GM15510 (cell line): ENCODE data around the gene PRKCQ.

Source experiments
- POLR2A ChIP-seq: IDR thresholded peaks from 3 replicates; pipeline ENCODE4 v1.6.1; 2011; ENCODE audit warnings: borderline replicate concordance; ENCODE audit not compliant: insufficient read length; ENCODE audit errors: extremely low read depth

Gene PRKCQ

DNA sequence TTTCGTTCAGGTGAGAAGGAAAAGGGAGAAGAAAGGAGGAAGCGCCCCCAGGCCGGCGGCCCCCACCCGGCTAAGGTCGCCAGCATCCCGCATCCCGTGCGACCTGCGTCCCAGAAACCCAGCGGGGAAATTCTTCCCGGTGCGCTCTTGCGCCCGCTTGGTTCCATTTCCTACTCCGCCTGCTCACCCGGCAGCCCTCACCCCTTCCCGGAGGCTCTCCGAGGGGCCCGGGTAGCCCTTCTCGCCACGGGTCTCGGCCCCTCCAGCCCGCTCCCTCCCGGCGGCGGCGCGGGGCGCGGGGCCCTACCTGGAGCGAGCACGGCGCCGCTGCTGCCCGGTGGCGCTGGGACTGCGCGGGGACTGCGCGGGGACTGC lies at the start of gene PRKCQ:
Gene PRKCQ (minus strand): TSS at position 373 of the 375 bp plus-strand sequence. CDS start 65,141 bp downstream, outside the sequence.
- no peak for TF ChIP-seq POLR2A

DNA sequence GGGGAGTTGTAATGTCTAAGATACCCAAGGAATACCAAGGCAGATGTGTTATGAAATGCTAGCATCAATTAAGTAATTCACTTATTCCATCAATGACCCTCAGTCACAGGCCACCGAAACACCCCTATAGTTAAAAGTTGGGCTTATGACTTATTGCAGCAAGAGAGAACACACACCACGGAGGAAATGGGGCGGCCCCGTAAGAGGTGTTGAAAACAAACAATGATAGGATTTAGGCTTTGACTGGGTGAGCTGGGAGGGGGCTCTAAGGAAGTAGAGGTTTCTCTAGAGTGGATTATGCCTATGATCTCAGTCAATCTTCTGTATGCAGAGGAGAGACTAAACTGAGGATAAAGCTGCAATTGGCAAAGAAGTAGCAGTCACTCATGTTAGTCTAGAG lies 45.4 kb upstream of the PRKCQ start:
- no peak for TF ChIP-seq POLR2A

DNA sequence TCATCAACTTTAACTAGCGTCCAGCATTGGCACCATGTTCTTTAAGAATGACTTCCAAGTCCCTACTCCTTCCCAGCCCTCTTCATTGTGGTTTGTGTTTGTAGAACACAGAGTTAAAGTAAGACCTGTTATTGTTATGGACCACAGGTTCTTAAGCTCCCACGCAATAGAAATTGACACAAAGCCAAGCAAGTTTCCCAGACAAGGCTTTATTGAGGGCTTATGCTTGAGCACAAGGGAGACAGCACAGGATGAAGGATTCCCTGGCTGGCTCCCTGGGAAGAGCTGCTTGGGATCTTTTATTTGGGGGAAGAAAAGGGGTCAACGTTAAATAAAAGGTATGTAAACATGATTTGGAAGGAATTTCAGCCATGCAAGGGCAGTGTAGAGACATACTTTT lies 44.3 kb upstream of the PRKCQ start:
- no peak for TF ChIP-seq POLR2A

DNA sequence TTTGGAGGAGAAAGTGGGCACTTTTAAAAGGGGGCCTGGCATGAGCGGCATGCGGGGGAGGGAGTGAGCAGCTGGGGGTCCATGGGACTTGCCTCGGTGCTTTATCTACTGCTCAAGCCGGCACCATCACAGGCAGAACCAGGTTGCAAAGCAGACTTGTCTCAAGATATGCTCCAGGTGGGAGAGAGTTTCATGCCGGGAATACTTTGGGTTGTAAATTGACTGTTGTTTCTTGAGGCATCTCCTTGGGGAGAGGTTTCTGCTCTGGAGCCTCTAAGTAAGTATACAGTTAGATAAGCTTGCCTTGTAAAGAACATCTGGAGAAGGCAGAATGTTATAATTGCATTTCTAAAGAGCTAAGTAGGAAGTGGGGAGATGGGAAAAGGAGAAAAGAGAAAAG lies 42.8 kb upstream of the PRKCQ start:
- TF ChIP-seq POLR2A: no peak

DNA sequence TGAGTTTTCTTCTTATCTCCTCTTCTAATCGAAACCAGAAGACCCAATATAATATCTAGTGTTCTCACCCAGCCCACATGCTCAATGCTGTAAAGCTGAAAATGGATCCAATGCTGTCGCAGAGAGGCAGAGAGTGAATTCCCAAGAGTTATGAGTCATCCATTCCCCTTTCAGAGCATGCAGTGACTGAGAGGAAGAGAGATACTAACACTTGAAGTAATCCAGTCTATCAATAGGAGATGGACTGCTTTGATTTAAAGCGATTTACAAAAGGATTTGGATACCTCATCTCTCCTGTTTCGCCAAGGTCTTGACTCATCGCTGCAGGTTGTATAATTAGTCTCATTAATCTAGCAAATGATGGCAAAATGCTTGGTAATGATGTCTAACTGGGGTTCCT lies 41.5 kb upstream of the PRKCQ start:
- no peak for TF ChIP-seq POLR2A

DNA sequence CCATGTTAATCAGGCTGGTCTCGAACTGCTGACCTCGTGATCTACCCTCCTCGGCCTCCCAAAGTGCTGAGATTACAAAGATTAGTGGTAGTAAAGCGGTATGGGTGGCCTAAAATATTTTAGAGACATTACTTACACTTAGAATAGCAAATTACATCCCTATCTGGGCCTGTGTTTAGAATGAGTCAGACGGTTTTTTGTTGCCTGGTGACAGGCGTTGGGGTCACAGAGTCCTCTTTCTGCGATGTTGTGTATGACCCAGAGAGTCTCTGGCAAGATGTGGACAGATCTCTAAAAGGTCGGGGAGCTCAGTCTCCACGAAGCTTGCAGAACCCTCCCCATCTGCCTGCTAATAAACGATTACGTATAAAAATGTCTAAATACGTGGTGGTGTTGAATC lies 39.6 kb upstream of the PRKCQ start:
- TF ChIP-seq POLR2A: no peak

DNA sequence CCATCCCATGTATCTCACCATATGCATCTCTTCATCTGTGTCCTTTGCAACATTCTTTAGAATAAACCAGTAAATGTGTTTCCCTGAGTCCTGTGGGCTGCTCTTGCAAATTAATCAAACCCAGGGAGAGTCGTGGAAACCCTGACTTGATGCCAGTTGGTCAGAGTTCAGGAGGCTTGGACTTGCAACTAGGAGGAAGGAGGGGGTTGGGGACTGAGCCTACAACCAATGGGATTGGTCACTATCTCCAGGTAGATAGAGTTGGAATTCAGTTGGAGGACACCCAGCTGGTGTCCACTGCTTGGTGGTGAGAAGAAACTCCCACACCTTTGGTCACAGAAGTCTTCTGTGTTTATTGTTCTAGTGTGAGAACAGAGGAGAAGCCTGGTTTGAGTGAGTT lies 38.3 kb upstream of the PRKCQ start:
- TF ChIP-seq POLR2A: no peak

DNA sequence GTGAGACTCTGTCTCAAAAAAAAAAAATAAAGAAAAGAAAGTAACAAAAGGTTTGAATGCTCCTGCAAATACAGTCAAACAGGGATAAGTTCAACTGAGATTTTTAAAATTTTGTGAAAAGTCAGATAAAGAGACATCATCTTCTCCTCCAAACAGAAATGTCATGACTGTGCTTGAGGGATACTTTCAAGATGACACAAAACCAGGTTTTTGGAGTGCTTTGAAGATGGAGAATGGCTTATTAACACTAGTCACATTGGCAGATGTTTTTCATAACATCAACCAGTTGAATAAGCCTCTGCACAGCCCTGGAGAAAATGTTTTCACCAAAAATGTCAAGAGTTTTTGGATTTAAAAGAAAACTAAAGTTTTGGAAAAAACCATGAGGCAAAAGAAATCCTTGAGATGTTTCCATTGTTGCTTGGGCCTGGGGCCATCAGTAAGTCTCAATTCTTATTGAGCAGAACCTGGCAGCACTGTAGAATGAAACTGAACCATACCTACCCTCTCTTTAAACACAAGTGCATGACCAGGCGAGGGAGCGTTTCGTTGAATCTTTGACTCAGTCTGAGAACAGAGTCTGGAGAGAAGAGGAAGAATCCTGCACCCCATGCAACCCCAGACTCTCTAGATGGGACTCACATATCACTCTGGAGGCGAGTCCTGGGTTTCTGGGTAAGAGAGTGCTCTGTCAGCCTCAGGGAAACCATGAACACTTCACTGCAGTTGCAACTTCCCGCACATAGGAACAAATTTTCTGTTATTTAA lies 37.4 kb upstream of the PRKCQ start:
- TF ChIP-seq POLR2A: no peak

DNA sequence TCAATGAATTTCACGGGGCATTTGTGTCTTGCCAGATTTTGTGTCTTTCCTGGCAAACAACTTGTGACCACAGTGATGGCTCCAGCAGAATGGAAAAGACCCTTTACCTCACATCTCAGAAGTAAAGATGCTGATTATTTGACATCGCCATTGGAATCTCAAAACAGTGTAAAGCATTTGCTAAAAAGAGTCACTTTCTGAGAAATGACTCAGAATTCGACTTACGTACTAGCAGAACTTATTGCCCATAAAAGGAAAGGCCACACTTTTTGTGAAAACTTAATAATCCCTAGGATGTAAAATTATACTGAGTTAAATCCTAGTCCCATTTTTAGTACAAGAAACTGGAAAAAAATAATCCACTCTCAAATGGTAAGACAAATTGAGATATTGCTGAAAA lies 35.9 kb upstream of the PRKCQ start:
- no peak for TF ChIP-seq POLR2A

DNA sequence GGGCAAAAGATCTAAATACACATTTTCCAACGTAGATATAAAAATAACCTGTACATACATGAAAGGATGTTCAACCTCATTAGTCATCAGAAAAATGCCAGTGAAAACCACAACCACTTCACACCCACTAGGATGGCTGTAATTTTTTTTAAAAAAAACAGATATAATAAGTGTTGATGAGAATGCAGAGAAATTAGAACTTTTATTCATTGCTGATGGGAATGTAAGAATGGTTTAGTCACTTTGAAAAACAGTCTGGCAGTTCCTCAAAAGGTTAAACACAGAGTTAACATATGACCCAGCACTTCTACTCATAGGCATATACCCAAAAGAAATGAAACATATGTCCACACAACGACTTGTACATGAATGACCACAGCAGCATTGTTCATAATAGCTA lies 32.3 kb upstream of the PRKCQ start:
- TF ChIP-seq POLR2A: no peak

DNA sequence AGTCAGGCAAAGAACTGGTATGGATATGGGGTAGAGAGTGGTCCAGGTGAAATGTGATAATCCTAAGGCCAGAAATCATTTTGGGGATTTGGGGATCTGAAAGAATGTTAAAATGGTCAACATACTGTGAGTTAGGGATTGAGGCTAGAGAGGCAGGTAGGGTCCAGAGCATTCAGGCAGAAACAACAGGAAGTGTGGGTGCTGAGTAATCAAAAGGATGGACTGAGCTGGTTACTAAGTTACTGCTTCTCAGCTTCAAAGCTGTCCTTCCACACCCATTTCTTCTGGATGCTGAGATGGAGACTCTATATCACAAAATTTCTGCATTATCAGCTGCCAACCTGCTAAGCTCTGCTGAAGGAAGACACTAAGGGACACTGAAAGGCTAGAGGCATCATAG lies 30.6 kb upstream of the PRKCQ start:
- no peak for TF ChIP-seq POLR2A

DNA sequence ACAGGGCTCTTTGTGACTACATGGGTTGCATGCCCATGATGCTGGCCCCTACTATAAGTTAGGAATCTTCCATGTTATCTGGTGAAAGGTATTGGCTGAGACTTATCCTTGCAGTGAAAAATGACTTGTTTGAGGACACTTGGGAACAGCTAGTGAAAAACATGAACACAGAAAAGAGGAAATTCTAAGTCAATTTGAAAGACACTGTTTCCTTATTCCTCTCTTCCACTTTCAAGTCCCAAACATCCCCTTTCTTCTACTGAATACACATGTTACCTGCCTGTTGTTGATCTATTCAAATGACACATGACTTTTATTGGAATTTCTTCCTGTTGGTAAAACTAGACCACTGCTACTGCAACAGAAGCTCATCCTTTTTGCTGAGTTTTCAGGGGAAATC lies 29.5 kb upstream of the PRKCQ start:
- TF ChIP-seq POLR2A: no peak

DNA sequence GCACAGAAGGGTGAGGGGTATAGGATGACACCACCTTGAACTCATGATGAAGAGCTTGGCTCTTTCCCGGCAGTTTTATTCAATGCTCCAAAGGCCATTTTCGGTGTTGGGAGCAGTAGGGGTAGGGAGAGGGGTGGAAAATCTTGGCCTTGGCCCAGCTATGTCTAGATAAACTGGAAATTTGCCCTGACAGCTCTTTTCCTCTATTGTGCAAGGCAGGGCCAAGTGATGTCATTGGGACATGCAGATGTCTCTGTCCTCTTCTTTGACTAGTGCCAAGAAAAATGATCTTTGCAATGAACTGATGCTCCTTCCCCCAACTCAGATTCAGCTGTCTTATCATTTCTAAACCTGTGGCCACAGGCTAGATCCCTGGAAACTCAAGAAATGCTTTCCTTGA lies 27.7 kb upstream of the PRKCQ start:
- no peak for TF ChIP-seq POLR2A

DNA sequence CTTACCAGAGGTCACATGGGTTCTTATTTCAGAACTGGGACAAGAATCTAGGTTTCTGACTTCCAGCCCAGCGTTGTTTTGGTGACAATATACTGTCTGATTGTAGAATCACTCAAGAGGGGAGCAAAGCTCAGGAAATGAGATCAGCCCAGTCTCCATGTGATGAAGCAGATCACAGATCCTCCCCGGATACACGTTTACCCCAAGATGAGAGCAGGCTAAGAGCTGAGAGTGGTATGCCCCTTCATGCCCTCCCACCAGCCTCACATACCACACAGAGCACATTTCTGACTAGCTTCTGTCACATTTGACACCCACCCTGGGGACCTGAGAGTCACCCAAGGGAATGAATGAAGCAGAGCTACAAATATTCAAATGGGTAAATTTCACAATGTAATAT lies 27.1 kb upstream of the PRKCQ start:
- no peak for TF ChIP-seq POLR2A

DNA sequence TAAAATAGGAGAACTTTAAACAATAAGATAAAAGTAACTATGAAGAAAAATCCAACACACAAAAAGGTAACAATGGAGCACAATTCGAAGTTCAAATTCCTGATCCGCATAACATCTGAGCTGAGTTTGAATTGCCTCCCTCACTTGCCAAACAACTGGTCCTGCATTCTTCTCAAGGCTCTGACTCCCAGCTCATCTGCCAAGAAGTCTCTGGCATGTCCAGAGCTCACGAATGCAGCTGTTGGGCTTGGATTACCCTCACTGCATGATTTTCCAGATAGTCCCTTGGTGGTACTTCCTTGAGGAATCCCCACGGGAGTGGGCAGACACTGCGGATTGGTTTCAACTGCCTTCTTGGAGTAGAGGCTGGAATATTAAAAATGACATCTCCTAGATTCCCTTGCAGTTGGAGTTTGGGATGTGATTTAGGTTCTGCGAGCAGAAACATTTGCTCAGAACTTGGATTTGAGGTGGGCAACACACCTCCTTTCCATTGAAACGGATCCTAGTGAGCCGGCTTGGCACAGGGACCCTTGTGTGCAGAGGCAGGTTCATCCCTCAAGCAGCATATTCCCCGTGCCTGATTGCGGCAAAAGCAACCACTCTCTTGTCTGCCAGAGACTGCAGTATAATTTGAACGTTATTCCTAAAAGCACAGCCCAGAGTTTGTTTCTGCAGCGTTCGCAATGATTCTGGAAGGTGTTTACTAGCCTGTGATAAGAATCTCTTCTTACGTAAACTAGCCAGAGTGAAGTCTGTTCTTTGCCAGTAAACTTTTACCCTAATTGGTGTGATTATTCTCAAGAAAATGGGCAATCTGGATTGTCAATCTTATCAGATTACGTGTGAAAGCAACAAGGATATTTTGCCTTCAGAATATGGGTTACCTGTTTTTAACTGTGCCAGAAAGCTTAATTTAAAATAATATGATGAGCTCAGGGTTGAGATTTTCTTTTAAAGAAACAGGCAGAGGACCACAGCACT lies 23.4 kb upstream of the PRKCQ start:
- no peak for TF ChIP-seq POLR2A

DNA sequence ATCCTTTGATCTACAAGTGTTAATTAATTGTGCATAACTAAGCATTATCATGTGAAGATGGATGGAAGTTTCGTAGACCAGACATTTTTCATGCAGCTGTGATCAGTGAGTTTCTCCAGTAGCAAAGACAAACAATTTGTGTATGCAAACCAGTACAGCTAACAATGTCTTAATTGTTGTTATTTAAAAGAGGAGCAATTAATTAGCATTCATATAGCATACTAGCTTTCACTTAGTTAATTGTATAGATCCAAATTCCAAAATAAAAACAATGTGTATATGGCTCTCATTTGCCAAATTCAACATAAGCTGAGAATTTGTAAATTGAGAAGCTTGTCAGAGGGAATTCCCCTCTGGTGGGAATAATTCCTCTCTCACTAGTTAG lies 22.6 kb upstream of the PRKCQ start:
- no peak for TF ChIP-seq POLR2A
